Thoracic aorta (tissue), 2 donors: ENCODE results near the gene RAN. TPM values are rescaled to one million over a fixed set of nuclear protein-coding genes. Genes with fewer than 3 reads are reported as not detected.
"Not testable (repeated sequence)": the region's sequence is repeated elsewhere in the genome, so short reads cannot be mapped to it uniquely, and the experiment has no call there.

Experiments
- ATAC-seq: fragments of 150-250 bp; one replicate; pipeline ENCODE4 v1.8.0; 2017; ENCODE audit warnings: low read depth; ENCODE audit not compliant: insufficient number of reproducible peaks, low FRiP score
- DNase-seq: peaks from one replicate; pipeline ENCODE4 v3.0.0-alpha.2; 2020; ENCODE audit warnings: low spot score
- H3K27ac ChIP-seq, 2 donors: fragments of 200-600 bp; sonication (generic); 1 replicate in 1 of 2; 2 replicates in 1 of 2; pipeline ENCODE4 v1.5.1; 2016; ENCODE audit warnings: mild to moderate bottlenecking in 2 of 2, moderate library complexity in 2 of 2
- H3K27me3 ChIP-seq: fragments of 200-600 bp; sonication (generic); replicated peaks from 2 replicates; pipeline ENCODE4 v1.6.0; 2016; ENCODE audit warnings: mild to moderate bottlenecking; ENCODE audit not compliant: insufficient read depth
- H3K36me3 ChIP-seq: fragments of 200-600 bp; sonication (generic); one replicate; pipeline ENCODE4 v1.5.1; 2016
- H3K4me1 ChIP-seq, 2 donors: fragments of 200-600 bp; sonication (generic); 1 replicate in 1 of 2; 2 replicates in 1 of 2; pipeline versions ENCODE4 v1.5.1 to v1.6.0; 2016; ENCODE audit warnings: low read depth in 2 of 2, mild to moderate bottlenecking in 1 of 2; ENCODE audit not compliant: control insufficient read depth in 1 of 2
- H3K4me3 ChIP-seq: fragments of 200-600 bp; sonication (generic); 2 replicates; pipeline ENCODE4 v1.5.1; 2016; ENCODE audit warnings: mild to moderate bottlenecking
- H3K9me3 ChIP-seq: fragments of 200-600 bp; sonication (generic); 2 replicates; pipeline ENCODE4 v1.5.1; 2016
- CTCF ChIP-seq: fragments of 200-600 bp; sonication (generic); IDR thresholded peaks from one replicate; pipeline ENCODE4 v1.5.1; 2019; ENCODE audit warnings: antibody characterized with exemption
- total RNA-seq, 2 donors: library from RNA; depleted of rRNA; stranded (reverse); fragments of >200 nt; gene quantifications; one replicate each; pipeline versions ENCODE4 v1.1.0 to v1.2.3, GENCODE V29; 2016

The RAN gene
- total RNA-seq, 2 donors from 2014 or later, result 120 to 168 TPM

GRCh38 chr12:130880411-130880885 is 8.6 kb downstream of the RAN start:
- Histone ChIP-seq H3K27me3 (no peaks in the 10 kb centered on the region), H3K9me3 (no peaks in the 10 kb centered on the region), H3K4me3 (peak overlapping the region; percentile 34), H3K4me1 (no peaks in the 10 kb centered on the region), H3K27ac (no peak overlapping the region), H3K36me3 (peaks cover 17% of the 10 kb centered on the region)
- TF ChIP-seq CTCF, result no peak
- DNase-seq, result no peak
- ATAC-seq, result no peak

GRCh38 chr12:130881046-130881445 is 9.2 kb downstream of the RAN start:
- H3K27ac ChIP-seq, result no peak overlapping the region
- ATAC-seq (no peak), DNase-seq (no peak)
- no peaks in the 10 kb centered on the region for H3K27me3 ChIP-seq
- H3K36me3 ChIP-seq, result peaks cover 11% of the 10 kb centered on the region
- H3K4me1 ChIP-seq, result no peaks in the 10 kb centered on the region
- H3K4me3 ChIP-seq, result no peak overlapping the region
- H3K9me3 ChIP-seq, result no peaks in the 10 kb centered on the region
- no peak for TF ChIP-seq CTCF

GRCh38 chr12:130881548-130881947 is 9.7 kb downstream of the RAN start:
- TF ChIP-seq CTCF, result no peak
- no peaks in the 10 kb centered on the region for H3K27me3 ChIP-seq
- DNase-seq (no peak), ATAC-seq (no peak)
- peaks cover 7% of the 10 kb centered on the region for H3K36me3 ChIP-seq
- H3K9me3 ChIP-seq, result no peaks in the 10 kb centered on the region
- no peak overlapping the region for H3K4me3 ChIP-seq
- no peaks in the 10 kb centered on the region for H3K4me1 ChIP-seq
- H3K27ac ChIP-seq, result no peak overlapping the region

- H3K4me3 ChIP-seq, H3K36me3 ChIP-seq: not testable (repeated sequence)
Observed at GRCh38 chr12:130887190-130887589, 15.3 kb downstream of the RAN start.

GRCh38 chr12:130904064-130904463 is 32.2 kb downstream of the RAN start:
- H3K27me3 ChIP-seq, result no peaks in the 10 kb centered on the region
- H3K4me1 ChIP-seq, result no peaks in the 10 kb centered on the region
- no peaks in the 10 kb centered on the region for H3K36me3 ChIP-seq
- ATAC-seq, result no peak
- H3K4me3 ChIP-seq, result no peak overlapping the region
- no peak for DNase-seq
- H3K9me3 ChIP-seq, result no peaks in the 10 kb centered on the region
- TF ChIP-seq CTCF, result no peak
- no peak overlapping the region for H3K27ac ChIP-seq

More at GRCh38 chr12:130887190-130887589, 15.3 kb downstream of the RAN start:
- ATAC-seq, H3K27ac ChIP-seq, H3K4me1 ChIP-seq, DNase-seq, H3K27me3 ChIP-seq, H3K9me3 ChIP-seq: not testable (repeated sequence)

- not testable (repeated sequence) for H3K4me1 ChIP-seq, ATAC-seq, H3K4me3 ChIP-seq, H3K9me3 ChIP-seq, H3K27me3 ChIP-seq, H3K27ac ChIP-seq, H3K36me3 ChIP-seq, DNase-seq
Observed at GRCh38 chr12:130904936-130905455, 33.1 kb downstream of the RAN start.
